ENCODE data around the gene L3HYPDH.

GRCh38 chr14:59478540-59478939 is 5.7 kb downstream of the L3HYPDH start:
- TF ChIP-seq CTCF (IDR thresholded peaks at IDR 0.05; ENCODE audit: low read depth, low read length, poor library complexity, severe bottlenecking) = no peak
- TF ChIP-seq EZH2phosphoT487 (IDR thresholded peaks at IDR 0.05; ENCODE audit: borderline replicate concordance, low read length) = no peak
